Measurements from ENCODE around the gene GNPTAB. TPM values are rescaled to one million over a fixed set of nuclear protein-coding genes. Genes with fewer than 3 reads are reported as not detected.

Gene GNPTAB
- total and polyA plus RNA-seq, 2 of the 13 experiments (the other 11 are each of a cell fraction or from before 2014, with no cell fraction given), result 13.6 to 19.4 TPM

DNA sequence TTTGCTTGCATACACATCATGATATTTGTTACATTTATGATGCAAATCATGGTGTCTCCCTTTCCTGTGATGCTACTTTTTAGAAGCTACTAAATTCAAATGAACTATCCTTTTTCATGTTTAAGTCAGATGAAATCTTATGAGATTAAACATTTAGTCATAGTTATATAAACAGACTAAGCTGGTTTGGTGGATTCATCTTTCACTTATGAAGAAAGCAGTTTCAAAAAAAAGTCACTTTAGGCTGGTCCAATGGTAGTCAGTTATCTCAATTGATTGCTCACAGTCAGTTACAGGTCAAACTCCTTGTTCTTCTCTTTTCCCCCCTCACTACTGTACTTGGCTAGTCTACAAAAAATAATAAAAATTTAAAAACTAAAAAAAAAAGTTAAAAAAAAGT lies 111.2 kb downstream of the GNPTAB start (continued):
- no peak for TF ChIP-seq ZNF766 (CRISPR knock-in tag; IDR thresholded peaks at IDR 0.05; ENCODE audit: borderline replicate concordance)
- no peak for TF ChIP-seq CREBL2 (CRISPR knock-in tag; IDR thresholded peaks at IDR 0.05; ENCODE audit: borderline replicate concordance)
- TF ChIP-seq, protein P1, sequence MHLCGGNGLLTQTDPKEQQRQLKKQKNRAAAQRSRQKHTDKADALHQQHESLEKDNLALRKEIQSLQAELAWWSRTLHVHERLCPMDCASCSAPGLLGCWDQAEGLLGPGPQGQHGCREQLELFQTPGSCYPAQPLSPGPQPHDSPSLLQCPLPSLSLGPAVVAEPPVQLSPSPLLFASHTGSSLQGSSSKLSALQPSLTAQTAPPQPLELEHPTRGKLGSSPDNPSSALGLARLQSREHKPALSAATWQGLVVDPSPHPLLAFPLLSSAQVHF (CRISPR knock-in tag; IDR thresholded peaks at IDR 0.05), result no peak
- no peak for TF ChIP-seq CBFB (CRISPR knock-in tag; IDR thresholded peaks at IDR 0.05)
- no peak for TF ChIP-seq ZNF839 (CRISPR knock-in tag; IDR thresholded peaks at IDR 0.05; ENCODE audit: borderline replicate concordance)
- TF ChIP-seq THAP11 (CRISPR knock-in tag; IDR thresholded peaks at IDR 0.05), result no peak

- Histone ChIP-seq H4K20me1 (ENCODE audit: insufficient read depth, low read length) (peaks cover 10% of the 10 kb centered on the region), H3K4me2 (ENCODE audit: low read depth, low read length) (no peak overlapping the region), H3K4me1 (ENCODE audit: insufficient read depth, low read length) (peaks cover 47% of the 10 kb centered on the region), H3K4me3 (replicated peaks in 1 of 3; ENCODE audit: insufficient read depth in 1 of 3, low read depth in 2 of 3, low read length in 3 of 3) (no peak overlapping the region), H3K79me2 (ENCODE audit: insufficient read depth, low read length) (peaks cover 82% of the 10 kb centered on the region), H3K27ac (ENCODE audit: extremely low read length, insufficient read depth, low read length) (peak overlapping the region; percentile 2), H3K9ac (ENCODE audit: insufficient read depth, low read depth, low read length) (no peak overlapping the region), H3K36me3 (replicated peaks in 1 of 2; ENCODE audit: control insufficient read depth in 1 of 2, insufficient read depth in 2 of 2, low read length in 2 of 2) (peaks cover 5 to 40% of the 10 kb centered on the region in 2 experiments), H3K27me3 (ENCODE audit: control insufficient read depth in 1 of 2, insufficient read depth in 2 of 2, low read length in 2 of 2) (no peaks in the 10 kb centered on the region; a peak in 1 of 5 replicates), H3K9me3 (ENCODE audit: low read length) (no peaks in the 10 kb centered on the region), H2AFZ (ENCODE audit: low read length) (no peak overlapping the region)
- POLR2A ChIA-PET, result no interaction called here
- in situ Hi-C loops (cut with HindIII; ENCODE audit: extremely low pct_ligation_motif_present, low pct_unique_long_range_greater_than_20kb) (no loop called here), intact Hi-C loops (cut with micrococcal nuclease; ENCODE audit: unreplicated experiment) (loop anchor here (5.0 kb wide), 2 partner anchors 43 to 98 kb away; no protein-coding TSS in a partner anchor)
- CTCF ChIA-PET (ENCODE audit: low intra/inter-chr PET ratio, low total read pairs), result no interaction called here
- ATAC-seq (no peak), FAIRE-seq (no peak), DNase-seq (ENCODE audit: low spot score) (no peak)
- BruUV-seq (replicated peaks), result no TSS peak
- TF ChIP-seq REXO4 (CRISPR knock-in tag; IDR thresholded peaks at IDR 0.05; ENCODE audit: borderline replicate concordance) (no peak), RBM22 (optimal IDR thresholded peaks at IDR 0.05; ENCODE audit: low read length) (peak; percentile 81)
- 95% methylated on average over 3 of the region's 3 CpGs for WGBS (ENCODE audit: low lambda C conversion rate)
These were observed 115.8 kb downstream of the GNPTAB start for GRCh38 chr12:101714877-101715444.
